DOHH2 (cell line): ENCODE results near the gene PAGE2.

ENCODE experiments used
- EZH2phosphoT487 ChIP-seq: fragments of 200-600 bp; sonication (generic); IDR thresholded peaks from 2 replicates; pipeline ENCODE4 v1.6.1; 2017; ENCODE audit warnings: borderline replicate concordance, mild to moderate bottlenecking, antibody characterized with exemption, low read length, moderate library complexity, mixed read lengths
- TF ChIP-seq, protein P1 (sequence below): fragments of 200-600 bp; sonication (generic); IDR thresholded peaks from one replicate; pipeline ENCODE4 v1.5.1; 2014; ENCODE audit warnings: antibody characterized with exemption, mild to moderate bottlenecking, low read depth, low read length; ENCODE audit not compliant: poor library complexity, severe bottlenecking

DNA sequence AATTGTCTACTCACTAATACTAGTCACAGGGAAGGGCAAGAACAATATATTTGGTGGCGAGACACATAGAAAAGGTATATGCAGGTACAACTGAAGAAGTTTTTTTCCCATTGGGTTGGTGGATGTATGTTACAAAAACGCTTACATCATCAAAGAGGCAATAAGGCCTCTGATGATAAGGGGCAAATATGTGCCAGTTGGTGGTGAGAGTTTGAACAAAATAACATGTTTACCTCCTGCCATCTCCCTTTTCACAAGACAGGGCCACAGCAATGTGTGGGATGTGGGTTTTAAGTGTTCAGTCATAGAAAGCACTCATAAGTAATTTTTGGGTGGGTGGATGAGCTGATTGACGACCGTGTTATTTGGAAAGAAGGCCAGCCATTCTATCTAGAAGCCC lies 41.7 kb downstream of the PAGE2 start:
- TF ChIP-seq, protein P1, sequence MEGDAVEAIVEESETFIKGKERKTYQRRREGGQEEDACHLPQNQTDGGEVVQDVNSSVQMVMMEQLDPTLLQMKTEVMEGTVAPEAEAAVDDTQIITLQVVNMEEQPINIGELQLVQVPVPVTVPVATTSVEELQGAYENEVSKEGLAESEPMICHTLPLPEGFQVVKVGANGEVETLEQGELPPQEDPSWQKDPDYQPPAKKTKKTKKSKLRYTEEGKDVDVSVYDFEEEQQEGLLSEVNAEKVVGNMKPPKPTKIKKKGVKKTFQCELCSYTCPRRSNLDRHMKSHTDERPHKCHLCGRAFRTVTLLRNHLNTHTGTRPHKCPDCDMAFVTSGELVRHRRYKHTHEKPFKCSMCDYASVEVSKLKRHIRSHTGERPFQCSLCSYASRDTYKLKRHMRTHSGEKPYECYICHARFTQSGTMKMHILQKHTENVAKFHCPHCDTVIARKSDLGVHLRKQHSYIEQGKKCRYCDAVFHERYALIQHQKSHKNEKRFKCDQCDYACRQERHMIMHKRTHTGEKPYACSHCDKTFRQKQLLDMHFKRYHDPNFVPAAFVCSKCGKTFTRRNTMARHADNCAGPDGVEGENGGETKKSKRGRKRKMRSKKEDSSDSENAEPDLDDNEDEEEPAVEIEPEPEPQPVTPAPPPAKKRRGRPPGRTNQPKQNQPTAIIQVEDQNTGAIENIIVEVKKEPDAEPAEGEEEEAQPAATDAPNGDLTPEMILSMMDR, result no peak
- TF ChIP-seq EZH2phosphoT487, result no peak
